AG09319 (cell line): ENCODE results near the gene ADAP1.
"Not testable (repeated sequence)": the region's sequence is repeated elsewhere in the genome, so short reads cannot be mapped to it uniquely, and the experiment has no call there.

Experiments
- DNase-seq: peaks from one replicate; pipeline ENCODE4 v3.0.0-alpha.2; 2010; ENCODE audit warnings: low read depth; ENCODE audit errors: extremely low read depth
- TF ChIP-seq, protein P1 (sequence below): IDR thresholded peaks from 2 replicates; pipeline ENCODE4 v1.5.1; 2011; ENCODE audit warnings: low read depth, mild to moderate bottlenecking, inconsistent platforms, low read length, moderate library complexity

ADAP1 gene

DNA sequence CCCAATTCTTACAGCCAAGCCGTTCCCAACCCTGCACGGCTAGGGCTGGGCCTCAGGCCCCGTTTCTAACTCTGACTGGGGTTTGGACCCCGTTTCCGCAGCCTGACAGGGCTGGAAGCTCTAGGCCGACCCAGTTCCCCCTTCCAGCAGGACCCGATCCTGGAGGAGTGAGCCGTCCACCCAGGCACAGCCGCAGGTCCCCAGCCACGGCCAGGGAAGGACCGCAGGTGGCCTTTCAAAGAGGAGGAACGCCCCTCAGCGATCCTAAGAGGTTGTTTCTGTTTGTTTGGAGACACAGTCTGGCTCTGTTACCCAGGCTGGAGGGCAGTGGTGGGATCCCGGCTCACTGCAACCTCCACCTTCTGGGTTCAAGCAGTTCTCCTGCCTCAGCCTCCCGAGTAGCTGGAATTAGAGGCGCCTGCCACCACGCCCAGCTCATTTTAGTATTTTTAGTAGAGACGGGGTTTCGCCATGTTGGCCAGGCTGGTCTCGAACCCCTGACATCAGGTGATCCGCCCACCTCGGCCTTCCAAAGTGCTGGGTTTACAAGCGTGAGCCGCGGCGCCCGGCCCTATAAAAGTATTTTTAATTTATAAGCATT, 78.9 kb downstream of the ADAP1 start:
- no peak for DNase-seq
- TF ChIP-seq, protein P1, sequence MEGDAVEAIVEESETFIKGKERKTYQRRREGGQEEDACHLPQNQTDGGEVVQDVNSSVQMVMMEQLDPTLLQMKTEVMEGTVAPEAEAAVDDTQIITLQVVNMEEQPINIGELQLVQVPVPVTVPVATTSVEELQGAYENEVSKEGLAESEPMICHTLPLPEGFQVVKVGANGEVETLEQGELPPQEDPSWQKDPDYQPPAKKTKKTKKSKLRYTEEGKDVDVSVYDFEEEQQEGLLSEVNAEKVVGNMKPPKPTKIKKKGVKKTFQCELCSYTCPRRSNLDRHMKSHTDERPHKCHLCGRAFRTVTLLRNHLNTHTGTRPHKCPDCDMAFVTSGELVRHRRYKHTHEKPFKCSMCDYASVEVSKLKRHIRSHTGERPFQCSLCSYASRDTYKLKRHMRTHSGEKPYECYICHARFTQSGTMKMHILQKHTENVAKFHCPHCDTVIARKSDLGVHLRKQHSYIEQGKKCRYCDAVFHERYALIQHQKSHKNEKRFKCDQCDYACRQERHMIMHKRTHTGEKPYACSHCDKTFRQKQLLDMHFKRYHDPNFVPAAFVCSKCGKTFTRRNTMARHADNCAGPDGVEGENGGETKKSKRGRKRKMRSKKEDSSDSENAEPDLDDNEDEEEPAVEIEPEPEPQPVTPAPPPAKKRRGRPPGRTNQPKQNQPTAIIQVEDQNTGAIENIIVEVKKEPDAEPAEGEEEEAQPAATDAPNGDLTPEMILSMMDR = no peak

DNA sequence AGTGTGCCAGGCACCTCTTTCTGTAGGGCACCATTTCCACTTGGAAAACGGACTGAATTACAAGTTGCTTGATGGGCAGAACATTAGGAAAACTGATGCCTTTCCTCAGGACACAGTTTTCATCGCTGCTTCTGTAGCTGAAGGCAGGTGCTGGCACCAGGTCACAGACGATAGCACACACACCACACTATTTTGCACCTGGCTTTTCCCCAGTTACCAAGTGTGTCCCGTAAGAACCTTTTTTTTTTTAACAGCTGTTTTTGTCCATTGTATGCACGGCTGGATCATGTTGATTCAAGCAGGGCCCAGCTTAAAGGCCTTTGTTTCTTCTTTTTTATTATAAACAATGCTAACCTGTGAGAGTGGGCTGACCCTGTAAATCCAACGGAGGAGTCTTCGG, 79.4 kb downstream of the ADAP1 start:
- TF ChIP-seq, protein P1 = no peak
- no peak for DNase-seq

DNA sequence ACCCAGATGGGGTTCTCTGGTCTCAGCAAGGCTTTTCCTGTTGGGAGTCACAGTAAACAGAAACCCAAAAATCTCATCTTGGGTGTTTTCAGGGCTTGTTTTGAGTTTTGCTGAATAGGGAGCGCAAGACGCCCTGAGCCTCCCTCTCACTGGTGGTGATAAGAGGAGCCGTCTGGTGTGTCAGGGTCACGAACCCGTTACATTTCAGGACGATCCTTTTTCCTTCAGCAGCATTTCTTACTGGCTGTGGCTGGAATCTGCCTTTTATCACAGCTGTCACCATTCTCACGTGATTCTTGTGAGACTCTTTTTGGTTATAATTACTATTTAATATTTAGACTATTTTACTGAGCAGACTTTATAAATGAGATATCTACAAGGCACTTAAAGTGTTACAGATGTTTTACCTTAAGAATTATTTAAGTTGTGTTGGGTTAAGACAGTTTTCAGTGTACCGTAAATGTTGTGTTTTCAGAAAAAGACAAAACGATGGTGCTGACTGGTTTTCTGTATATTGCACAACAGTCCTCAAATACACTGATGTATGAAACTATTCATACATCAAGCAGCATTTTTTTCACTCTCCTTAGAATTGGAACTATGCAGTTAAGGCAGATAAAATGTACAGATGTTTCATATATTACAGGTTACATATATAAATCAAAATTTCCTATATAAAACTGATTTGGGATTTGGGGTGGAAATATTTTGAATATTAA, 80.3 kb downstream of the ADAP1 start:
- no peak for DNase-seq
- TF ChIP-seq, protein P1 = no peak

DNA sequence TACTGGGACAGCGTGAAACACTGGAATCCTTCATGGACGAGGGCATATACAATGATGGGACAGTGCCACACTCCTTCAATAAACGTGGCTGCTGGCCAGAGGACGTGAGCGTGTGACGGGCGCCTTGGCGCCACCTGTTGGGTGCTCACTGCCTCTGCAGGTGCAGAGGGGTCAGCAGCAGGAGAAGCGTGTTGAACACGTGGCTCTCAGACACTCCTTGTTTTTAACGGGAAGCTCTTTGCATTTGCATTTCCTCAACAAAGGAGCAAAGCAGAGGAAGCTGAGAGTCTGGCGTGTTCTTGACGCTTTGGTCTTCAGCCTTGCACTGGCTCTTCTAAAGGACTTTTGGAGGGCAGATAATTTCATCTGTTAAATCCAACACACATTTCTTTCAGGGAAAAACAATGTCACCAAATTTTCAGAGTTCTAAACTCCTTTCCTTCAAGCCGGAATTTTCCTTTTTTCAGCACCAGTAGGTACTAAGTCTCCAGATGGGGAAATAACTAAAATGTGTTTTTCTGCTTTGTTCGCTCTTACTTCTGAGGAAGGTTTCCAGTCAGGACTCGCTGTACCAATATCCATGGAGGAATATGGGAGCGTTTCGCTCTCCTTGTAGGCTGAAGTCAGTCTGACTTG, 81.0 kb downstream of the ADAP1 start:
- peak; percentile 34 for DNase-seq
- TF ChIP-seq, protein P1 = peak; percentile 99

DNA sequence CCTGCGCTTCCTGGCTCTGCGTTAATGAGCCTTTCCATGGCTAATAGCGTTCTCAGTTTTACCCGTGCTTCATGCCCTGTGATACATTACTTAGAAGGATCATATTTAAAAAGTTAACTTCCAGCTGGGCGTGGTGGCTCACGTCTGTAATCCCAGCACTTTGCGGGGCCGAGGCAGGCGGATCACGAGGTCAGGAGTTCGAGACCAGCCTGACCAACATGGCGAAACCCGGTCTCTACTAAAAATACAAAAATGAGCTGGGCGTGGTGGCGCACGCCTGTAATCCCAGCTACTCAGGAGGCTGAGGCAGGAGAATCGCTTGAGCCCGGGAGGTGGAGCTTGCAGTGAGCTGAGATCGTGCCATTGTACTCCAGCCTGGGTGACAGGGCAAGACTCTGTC, 81.8 kb downstream of the ADAP1 start:
- DNase-seq = not testable (repeated sequence)

DNA sequence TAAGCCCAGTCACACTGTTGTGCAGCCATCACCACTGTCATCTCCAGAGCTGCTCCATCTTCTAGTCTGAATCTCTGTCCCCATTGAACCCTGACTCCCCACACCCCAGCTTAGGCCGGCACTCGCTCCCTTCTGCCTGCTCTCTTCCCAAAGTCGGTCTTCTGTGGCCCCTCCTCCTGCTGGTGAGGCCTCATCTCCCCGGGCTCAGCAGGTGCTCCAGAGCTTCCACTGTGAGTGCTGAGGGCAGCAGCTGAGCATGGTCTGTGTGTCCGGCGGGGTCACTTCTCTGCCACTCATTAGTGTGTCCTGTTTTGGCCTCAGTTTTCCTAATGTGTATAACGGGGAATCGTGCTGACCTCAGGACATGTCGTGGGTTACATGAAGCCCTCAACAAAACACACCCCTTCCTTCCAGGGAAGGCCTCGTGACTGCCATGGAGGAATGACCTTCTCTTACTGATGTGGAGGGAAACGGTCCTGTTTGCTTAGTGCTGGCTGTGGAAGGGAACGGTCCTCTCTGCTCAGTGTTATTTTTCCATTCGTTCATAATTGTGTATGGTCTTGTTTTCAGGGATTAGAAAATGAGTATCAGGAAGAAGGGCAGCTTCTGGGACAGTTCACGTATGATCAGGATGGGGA, 82.5 kb downstream of the ADAP1 start:
- DNase-seq = no peak
- TF ChIP-seq, protein P1 = no peak

DNA sequence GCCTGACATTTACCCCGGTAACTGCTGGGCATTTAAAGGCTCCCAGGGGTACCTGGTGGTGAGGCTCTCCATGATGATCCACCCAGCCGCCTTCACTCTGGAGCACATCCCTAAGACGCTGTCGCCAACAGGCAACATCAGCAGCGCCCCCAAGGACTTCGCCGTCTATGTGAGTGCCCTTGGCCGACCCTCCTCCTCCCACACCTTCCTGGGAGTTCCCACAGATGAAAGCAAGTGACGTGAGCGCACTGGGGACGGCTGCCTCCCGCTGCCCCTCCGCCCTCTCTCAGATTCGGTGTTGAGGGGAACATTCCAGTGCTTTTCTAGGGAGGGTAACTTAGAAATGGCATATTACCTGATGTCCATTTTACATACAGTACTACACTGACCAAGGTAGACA, 85.1 kb downstream of the ADAP1 start:
- TF ChIP-seq, protein P1 = no peak
- DNase-seq = no peak
